VCaP (cell line): ENCODE results near the gene UMAD1.

Source experiments
- H3K27ac ChIP-seq: fragments of 450-650 bp; 2 replicates; pipeline ENCODE4 v1.5.1; 2017
- CTCF ChIP-seq: fragments of 450-650 bp; conservative IDR thresholded peaks from 2 replicates; pipeline ENCODE4 v1.5.1; 2017; ENCODE audit warnings: mild to moderate bottlenecking, moderate library complexity

UMAD1 gene

GRCh38 chr7:7639421-7639820, 1.1 kb upstream of the UMAD1 start:
- H3K27ac ChIP-seq: peak overlapping the region; percentile 73
- no peak for TF ChIP-seq CTCF

GRCh38 chr7:7639847-7640220, 718 bp upstream of the UMAD1 start:
- peak overlapping the region; percentile 73 for H3K27ac ChIP-seq
- no peak for TF ChIP-seq CTCF

GRCh38 chr7:7641129-7641663, 644 bp downstream of the UMAD1 start:
- TF ChIP-seq CTCF: no peak
- peak overlapping the region; percentile 73 for H3K27ac ChIP-seq

GRCh38 chr7:7642081-7642480, 1.5 kb downstream of the UMAD1 start:
- peak overlapping the region; percentile 73 for H3K27ac ChIP-seq
- TF ChIP-seq CTCF: no peak

- no peak overlapping the region for H3K27ac ChIP-seq
- TF ChIP-seq CTCF: no peak
Measured at GRCh38 chr7:7647495-7648036, 7.0 kb downstream of the UMAD1 start.

GRCh38 chr7:7650682-7651206, 10.2 kb downstream of the UMAD1 start:
- no peak overlapping the region for H3K27ac ChIP-seq
- TF ChIP-seq CTCF: no peak

GRCh38 chr7:7651479-7651878, 10.9 kb downstream of the UMAD1 start:
- no peak for TF ChIP-seq CTCF
- H3K27ac ChIP-seq: no peak overlapping the region
